ENCODE results near the gene ICAM2. TPM values are rescaled to one million over a fixed set of nuclear protein-coding genes. Genes with fewer than 3 reads are reported as not detected.
A peak's percentile ranks its signal among the peaks of the same experiment; 100 is the strongest.

ICAM2 gene
- polyA plus RNA-seq, 1 of the 3 experiments (the other 2 are of a cell fraction): 0.08 TPM

DNA sequence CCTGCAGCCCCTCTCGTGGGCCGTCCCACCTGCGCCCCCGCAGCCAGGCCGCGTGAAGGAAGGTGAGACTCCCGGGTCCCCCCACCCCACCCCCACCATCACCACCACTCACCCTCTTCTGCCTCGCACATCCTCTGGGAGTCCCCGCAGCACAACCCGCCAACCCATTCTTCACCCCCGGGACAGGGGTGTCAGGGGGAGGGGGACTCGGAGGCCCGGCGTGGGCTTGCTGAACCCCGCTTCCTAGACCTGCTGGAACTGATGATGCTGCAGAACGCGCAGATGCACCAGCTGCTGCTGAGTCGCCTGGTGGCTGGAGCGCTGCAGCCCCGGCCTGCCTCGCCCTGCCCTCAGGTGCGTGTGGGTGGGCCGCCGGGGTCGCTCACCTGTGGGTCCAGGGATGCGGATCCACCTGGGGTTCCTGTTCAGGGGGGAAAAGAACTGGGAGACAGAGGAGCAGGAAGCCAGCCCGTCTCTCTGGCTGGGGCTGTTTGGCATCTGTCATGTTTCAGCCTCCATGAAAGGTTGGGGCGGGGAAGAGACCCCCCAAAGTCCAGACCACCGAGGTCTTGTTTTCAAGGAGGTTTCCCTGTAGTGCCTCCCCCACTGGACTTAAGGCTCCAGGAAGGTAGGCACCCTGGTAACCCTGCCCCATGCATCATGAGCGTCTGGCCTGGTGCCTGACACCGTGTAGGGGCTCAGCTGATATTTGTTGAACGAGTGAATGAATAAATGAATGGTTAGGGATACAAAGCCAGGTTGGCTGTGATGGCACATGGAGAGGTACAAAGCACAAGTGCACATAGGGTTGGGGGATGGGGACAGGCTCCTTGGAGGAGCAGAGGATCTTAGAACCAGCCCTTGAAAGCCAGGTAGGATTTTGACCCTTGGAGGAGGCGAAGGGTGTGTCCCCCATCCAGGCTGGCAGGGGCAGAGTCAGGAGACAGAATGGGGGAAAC, 21.4 kb downstream of the ICAM2 start:
- Histone ChIP-seq H3K27me3 (ENCODE audit: insufficient read depth) (peaks cover 23% of the 10 kb centered on the region; the same call in 1 of the 2 replicates), H3K27ac (ENCODE audit: low read depth in 2 of 2, low read length in 1 of 2) (no peak overlapping the region), H3K4me2 (peak overlapping the region; percentile 98), H3K9me3 (no peaks in the 10 kb centered on the region), H3K36me3 (replicated peaks in 1 of 2; ENCODE audit: control insufficient read depth in 1 of 2, insufficient read depth in 2 of 2, low read length in 1 of 2) (no peaks in the 10 kb centered on the region), H2AFZ (ENCODE audit: low read depth) (peak overlapping the region; percentile 93; the same call in 1 of the 2 replicates), H3K9me2 (no peaks in the 10 kb centered on the region), H4K20me1 (ENCODE audit: insufficient read depth) (no peaks in the 10 kb centered on the region), H3K4me1 (ENCODE audit: control insufficient read depth in 1 of 2, insufficient read depth in 2 of 2, low read depth in 1 of 2, low read length in 1 of 2) (peaks cover 0 to 13% of the 10 kb centered on the region in 2 experiments; a peak in 2 of 4 replicates), H3K79me2 (ENCODE audit: insufficient read depth) (no peaks in the 10 kb centered on the region), H3K4me3 (ENCODE audit: low read depth in 2 of 2, low read length in 1 of 2) (peak overlapping the region; percentile 71 to 94), H3F3A (replicated peaks; ENCODE audit: insufficient read depth) (no peaks in the 10 kb centered on the region), H3K9ac (peak overlapping the region; percentile 68; the same call in 1 of the 2 replicates)
- CTCF ChIA-PET: interaction anchor here (0.6 to 9.5 kb wide), 12 partner anchors 10 to 420 kb away, joined by 3 to 61 read pairs (median 4); partner anchors contain the start of gene GH1
- POLR2A ChIA-PET: no interaction called here
- 48% methylated on average over 24 of the region's 33 CpGs for WGBS (ENCODE audit: low lambda C conversion rate)
- DNase-seq: peak; percentile 65
- TF ChIP-seq ELF1 (IDR thresholded peaks at IDR 0.05): no peak
- TF ChIP-seq YY1 (IDR thresholded peaks at IDR 0.05; ENCODE audit: low read depth): no peak
- TF ChIP-seq, protein P1, sequence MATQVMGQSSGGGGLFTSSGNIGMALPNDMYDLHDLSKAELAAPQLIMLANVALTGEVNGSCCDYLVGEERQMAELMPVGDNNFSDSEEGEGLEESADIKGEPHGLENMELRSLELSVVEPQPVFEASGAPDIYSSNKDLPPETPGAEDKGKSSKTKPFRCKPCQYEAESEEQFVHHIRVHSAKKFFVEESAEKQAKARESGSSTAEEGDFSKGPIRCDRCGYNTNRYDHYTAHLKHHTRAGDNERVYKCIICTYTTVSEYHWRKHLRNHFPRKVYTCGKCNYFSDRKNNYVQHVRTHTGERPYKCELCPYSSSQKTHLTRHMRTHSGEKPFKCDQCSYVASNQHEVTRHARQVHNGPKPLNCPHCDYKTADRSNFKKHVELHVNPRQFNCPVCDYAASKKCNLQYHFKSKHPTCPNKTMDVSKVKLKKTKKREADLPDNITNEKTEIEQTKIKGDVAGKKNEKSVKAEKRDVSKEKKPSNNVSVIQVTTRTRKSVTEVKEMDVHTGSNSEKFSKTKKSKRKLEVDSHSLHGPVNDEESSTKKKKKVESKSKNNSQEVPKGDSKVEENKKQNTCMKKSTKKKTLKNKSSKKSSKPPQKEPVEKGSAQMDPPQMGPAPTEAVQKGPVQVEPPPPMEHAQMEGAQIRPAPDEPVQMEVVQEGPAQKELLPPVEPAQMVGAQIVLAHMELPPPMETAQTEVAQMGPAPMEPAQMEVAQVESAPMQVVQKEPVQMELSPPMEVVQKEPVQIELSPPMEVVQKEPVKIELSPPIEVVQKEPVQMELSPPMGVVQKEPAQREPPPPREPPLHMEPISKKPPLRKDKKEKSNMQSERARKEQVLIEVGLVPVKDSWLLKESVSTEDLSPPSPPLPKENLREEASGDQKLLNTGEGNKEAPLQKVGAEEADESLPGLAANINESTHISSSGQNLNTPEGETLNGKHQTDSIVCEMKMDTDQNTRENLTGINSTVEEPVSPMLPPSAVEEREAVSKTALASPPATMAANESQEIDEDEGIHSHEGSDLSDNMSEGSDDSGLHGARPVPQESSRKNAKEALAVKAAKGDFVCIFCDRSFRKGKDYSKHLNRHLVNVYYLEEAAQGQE (IDR thresholded peaks at IDR 0.05; ENCODE audit: low read depth, low read length): no peak
- no peak for TF ChIP-seq USF2 (IDR thresholded peaks at IDR 0.05; ENCODE audit: borderline replicate concordance, low read depth, low read length)
- no peak for TF ChIP-seq FOXJ3 (CRISPR knock-in tag; IDR thresholded peaks at IDR 0.05)
- TF ChIP-seq, protein P2, sequence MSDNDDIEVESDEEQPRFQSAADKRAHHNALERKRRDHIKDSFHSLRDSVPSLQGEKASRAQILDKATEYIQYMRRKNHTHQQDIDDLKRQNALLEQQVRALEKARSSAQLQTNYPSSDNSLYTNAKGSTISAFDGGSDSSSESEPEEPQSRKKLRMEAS (IDR thresholded peaks at IDR 0.05; ENCODE audit: low read depth): no peak
- TF ChIP-seq NFIC (IDR thresholded peaks at IDR 0.05; ENCODE audit: borderline replicate concordance): no peak
- TF ChIP-seq FOSL2 (IDR thresholded peaks at IDR 0.05; ENCODE audit: borderline replicate concordance, low read depth): no peak
- no peak for TF ChIP-seq RFX5 (IDR thresholded peaks at IDR 0.05; ENCODE audit: low read length)
- no peak for TF ChIP-seq RXRA (IDR thresholded peaks at IDR 0.05; ENCODE audit: borderline replicate concordance, low read depth)
- TF ChIP-seq, protein P3, sequence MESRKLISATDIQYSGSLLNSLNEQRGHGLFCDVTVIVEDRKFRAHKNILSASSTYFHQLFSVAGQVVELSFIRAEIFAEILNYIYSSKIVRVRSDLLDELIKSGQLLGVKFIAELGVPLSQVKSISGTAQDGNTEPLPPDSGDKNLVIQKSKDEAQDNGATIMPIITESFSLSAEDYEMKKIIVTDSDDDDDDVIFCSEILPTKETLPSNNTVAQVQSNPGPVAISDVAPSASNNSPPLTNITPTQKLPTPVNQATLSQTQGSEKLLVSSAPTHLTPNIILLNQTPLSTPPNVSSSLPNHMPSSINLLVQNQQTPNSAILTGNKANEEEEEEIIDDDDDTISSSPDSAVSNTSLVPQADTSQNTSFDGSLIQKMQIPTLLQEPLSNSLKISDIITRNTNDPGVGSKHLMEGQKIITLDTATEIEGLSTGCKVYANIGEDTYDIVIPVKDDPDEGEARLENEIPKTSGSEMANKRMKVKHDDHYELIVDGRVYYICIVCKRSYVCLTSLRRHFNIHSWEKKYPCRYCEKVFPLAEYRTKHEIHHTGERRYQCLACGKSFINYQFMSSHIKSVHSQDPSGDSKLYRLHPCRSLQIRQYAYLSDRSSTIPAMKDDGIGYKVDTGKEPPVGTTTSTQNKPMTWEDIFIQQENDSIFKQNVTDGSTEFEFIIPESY (IDR thresholded peaks at IDR 0.05; ENCODE audit: borderline replicate concordance, low read depth): no peak
- TF ChIP-seq, protein P4, sequence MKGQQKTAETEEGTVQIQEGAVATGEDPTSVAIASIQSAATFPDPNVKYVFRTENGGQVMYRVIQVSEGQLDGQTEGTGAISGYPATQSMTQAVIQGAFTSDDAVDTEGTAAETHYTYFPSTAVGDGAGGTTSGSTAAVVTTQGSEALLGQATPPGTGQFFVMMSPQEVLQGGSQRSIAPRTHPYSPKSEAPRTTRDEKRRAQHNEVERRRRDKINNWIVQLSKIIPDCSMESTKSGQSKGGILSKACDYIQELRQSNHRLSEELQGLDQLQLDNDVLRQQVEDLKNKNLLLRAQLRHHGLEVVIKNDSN (IDR thresholded peaks at IDR 0.05; ENCODE audit: borderline replicate concordance, low read depth): no peak
- TF ChIP-seq FOXM1 (IDR thresholded peaks at IDR 0.05; ENCODE audit: low read depth): no peak
- TF ChIP-seq SIN3A (IDR thresholded peaks at IDR 0.05; ENCODE audit: borderline replicate concordance, low read depth, low read length): no peak
- TF ChIP-seq, protein P5, sequence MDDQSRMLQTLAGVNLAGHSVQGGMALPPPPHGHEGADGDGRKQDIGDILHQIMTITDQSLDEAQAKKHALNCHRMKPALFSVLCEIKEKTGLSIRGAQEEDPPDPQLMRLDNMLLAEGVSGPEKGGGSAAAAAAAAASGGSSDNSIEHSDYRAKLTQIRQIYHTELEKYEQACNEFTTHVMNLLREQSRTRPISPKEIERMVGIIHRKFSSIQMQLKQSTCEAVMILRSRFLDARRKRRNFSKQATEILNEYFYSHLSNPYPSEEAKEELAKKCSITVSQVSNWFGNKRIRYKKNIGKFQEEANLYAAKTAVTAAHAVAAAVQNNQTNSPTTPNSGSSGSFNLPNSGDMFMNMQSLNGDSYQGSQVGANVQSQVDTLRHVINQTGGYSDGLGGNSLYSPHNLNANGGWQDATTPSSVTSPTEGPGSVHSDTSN (IDR thresholded peaks at IDR 0.05): no peak
- no peak for TF ChIP-seq MEF2A (IDR thresholded peaks at IDR 0.05; ENCODE audit: borderline replicate concordance, low read depth)
- no peak for TF ChIP-seq GABPA (IDR thresholded peaks at IDR 0.05; ENCODE audit: low read depth)

Measured in SK-N-SH (cell line).